Fibroblast of villous mesenchyme (primary cell): ENCODE data around the gene VGLL4. TPM values are rescaled to one million over a fixed set of nuclear protein-coding genes. Genes with fewer than 3 reads are reported as not detected.
"Not testable (repeated sequence)": the region's sequence is repeated elsewhere in the genome, so short reads cannot be mapped to it uniquely, and the experiment has no call there.

Experiments used
- DNase-seq: peaks from one replicate; pipeline ENCODE4 v3.0.0-alpha.2; 2010; ENCODE audit warnings: low read depth
- H3K4me3 ChIP-seq: 2 replicates; pipeline ENCODE4 v1.5.1; 2011; ENCODE audit warnings: low read depth, mild to moderate bottlenecking, low read length
- total RNA-seq: library from RNA; depleted of rRNA; stranded (reverse); fragments of >200 nt; gene quantifications from 2 replicates; pipeline ENCODE4 v1.2.3, GENCODE V29; 2012
- TF ChIP-seq, protein P1 (sequence below): IDR thresholded peaks from 2 replicates; pipeline ENCODE4 v1.5.1; 2012; ENCODE audit warnings: low read depth, mild to moderate bottlenecking, low read length; ENCODE audit not compliant: insufficient read depth

The VGLL4 gene
- total RNA-seq, 1 donor, result 65.6 TPM

DNA sequence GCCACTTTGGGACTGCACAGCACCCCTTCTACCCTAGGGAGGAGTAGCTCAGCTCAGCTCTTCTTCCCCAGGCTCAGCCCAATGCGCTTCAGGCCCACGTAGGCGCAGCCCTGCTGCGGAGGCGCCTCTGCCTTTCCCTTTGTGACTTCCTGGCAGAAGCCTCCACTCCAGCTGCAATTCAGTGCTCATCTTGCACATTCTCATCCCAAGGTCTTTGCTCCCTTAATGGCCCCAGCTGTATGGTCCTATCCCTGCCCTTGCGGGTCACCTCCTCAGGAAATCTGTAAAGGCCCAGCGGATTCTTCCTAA, 109.0 kb downstream of the VGLL4 start:
- DNase-seq, result no peak
- H3K4me3 ChIP-seq, result no peak overlapping the region
- TF ChIP-seq, protein P1, sequence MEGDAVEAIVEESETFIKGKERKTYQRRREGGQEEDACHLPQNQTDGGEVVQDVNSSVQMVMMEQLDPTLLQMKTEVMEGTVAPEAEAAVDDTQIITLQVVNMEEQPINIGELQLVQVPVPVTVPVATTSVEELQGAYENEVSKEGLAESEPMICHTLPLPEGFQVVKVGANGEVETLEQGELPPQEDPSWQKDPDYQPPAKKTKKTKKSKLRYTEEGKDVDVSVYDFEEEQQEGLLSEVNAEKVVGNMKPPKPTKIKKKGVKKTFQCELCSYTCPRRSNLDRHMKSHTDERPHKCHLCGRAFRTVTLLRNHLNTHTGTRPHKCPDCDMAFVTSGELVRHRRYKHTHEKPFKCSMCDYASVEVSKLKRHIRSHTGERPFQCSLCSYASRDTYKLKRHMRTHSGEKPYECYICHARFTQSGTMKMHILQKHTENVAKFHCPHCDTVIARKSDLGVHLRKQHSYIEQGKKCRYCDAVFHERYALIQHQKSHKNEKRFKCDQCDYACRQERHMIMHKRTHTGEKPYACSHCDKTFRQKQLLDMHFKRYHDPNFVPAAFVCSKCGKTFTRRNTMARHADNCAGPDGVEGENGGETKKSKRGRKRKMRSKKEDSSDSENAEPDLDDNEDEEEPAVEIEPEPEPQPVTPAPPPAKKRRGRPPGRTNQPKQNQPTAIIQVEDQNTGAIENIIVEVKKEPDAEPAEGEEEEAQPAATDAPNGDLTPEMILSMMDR, result no peak

DNA sequence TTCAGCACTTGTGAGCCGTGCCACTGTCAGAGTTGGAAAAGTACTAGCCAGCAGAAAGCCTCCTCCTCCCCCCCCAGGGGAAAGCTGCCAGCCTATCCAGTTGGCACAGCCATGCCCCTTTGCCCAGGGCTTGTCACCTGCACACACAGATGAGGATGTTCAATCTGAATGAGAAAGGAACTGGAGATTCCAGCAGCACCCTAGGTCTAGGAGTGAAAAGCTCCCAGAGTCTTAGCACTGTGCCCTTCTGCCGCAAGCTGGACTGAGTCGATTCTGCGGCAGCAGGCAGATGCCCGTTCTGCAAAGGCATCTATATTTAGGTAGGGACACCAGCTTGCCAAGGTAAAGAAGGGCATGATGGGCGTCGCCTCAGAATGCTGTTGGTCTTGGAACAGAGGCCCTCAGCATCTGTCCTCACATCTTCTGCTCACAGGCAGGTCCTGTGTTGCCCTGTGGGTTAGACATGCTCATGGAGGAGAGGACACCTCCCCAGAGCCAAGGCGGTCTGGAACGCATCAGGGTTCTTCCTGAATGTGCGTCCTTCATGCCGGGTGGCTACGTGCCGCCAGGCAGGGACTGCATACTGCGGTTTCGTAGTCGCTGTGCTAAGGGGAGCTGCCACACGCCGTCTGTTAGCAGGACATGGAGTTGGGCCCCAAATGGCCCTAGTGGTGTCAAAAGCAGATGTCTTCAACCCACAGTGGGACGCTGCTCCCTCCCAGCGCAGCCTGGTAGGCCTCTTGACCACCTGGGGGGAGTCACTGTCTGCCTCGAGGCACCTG, 109.5 kb downstream of the VGLL4 start:
- no peak overlapping the region for H3K4me3 ChIP-seq
- no peak for DNase-seq
- TF ChIP-seq, protein P1, result no peak

DNA sequence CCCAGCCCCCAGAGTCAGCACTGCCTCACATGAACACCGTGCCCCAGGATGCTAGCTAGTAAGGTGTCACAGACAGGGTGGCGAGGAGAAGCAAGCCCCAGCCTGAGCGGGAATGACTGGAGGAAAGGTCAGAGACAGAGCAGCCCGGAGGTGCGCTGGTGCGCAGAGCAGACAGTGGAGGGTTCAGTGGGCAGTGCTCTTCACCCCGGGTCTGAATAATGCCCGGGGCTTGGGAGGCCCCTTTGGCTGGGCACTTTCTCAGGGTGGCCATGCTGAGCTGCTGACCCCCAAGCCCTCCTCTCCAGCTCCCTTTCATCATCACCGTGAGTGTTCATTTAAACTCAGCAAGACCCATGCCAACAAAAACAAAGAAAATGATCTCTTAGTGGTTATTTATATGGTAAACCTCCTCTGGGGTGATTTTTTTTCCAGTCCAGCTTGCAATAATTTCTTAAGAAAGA, 110.8 kb downstream of the VGLL4 start:
- H3K4me3 ChIP-seq, result no peak overlapping the region
- TF ChIP-seq, protein P1, result no peak
- DNase-seq, result no peak

DNA sequence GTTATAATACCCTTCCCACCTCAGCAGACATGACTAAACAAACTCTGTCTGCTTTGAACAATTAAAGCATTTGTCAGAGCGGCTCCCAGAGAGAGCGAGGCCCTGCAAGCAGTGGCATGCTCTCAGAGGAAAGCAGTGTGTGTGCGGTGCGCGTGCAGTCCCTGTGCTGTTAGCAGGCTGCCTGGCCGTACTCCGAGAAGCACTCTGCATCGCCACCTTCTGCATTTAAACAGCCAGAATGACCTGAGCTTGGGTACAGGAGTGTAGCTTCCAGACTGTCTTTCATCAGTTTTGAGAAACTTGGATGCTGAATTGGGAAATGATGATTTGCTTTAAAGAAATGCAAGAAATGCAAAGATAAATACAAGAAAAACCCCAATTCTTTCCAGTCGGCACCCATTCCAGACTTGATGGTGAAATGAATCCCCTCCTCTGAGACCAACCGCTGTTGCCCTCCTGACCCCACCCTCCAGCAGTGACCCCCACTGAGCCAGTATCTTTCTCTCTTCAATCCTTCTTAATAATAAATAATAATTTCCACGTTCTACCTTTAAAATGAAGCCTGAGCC, 113.5 kb downstream of the VGLL4 start:
- TF ChIP-seq, protein P1, result no peak
- DNase-seq, result peak; percentile 87
- no peak overlapping the region for H3K4me3 ChIP-seq

DNA sequence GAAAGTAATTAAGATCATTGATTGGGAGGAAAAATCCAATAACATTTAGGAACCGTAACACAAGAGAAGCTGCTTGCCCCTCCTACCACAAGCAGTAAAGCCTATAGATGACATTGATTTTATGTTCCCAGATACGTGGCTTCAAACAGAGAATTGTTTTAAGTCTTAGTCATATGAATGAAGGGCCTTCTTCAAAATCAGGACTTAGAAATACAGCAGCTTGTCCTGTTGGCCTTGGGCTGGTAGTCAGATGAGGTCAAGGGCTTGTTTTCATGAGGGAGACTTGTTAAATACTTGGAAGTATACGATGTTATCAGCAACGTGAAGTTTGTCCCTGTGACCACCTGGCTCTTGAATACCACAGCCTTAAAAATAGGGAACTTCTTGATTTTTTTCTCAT, 114.4 kb downstream of the VGLL4 start:
- TF ChIP-seq, protein P1, result no peak
- H3K4me3 ChIP-seq, result no peak overlapping the region
- DNase-seq, result peak; percentile 35

DNA sequence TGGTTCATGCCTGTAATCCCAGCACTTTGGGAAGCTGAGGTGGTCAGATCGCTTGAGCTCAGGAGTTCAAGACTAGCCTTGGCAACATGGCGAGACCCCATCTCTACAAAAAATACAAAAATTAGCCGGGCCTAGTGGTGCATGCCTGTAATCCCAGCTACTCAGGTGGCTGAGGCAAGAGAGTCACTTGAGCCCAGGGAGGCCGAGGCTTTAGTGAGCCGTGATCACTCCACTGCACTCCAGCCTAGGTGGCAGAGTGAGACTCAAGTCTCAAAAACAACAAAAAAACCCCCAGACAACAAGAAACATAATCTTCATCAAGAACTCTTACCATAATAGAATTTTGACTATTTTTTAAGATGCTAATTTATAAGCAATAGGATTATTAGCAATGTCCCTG, 117.6 kb downstream of the VGLL4 start:
- H3K4me3 ChIP-seq, DNase-seq: not testable (repeated sequence)

DNA sequence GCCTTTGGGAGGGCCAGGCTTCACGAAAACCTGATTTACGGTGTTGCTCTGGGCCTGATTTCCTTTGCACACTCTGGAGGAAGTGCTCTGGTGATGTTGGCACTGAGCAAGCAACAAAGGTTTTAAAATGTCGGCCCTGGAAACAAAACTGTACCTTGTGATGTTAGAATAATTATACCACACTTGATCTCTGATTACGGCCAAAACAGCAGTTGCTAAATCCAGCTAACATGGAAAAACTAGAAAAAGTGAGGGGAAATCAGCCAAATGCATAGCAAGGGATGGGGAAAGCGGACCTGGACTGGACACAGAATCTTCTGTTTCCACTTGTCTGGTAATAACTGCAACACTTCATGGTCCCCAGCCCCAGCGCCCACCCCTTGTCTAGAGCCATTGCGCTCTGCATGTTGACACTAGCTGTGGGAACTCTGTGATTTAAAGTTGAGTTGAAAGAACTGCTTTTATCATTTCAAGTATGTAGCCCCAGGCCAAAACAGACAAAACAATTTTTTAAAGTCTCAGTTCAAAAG, 120.1 kb downstream of the VGLL4 start:
- peak; percentile 39 for DNase-seq
- H3K4me3 ChIP-seq, result no peak overlapping the region
- TF ChIP-seq, protein P1, result no peak
